Testis (tissue), 2 donors: Measurements from ENCODE around the gene TMEM109.

Experiments used
- POLR2A ChIP-seq: fragments of 450-650 bp; IDR thresholded peaks from one replicate; pipeline ENCODE4 v1.6.1; 2017; ENCODE audit warnings: antibody characterized with exemption, mild to moderate bottlenecking, moderate library complexity
- TF ChIP-seq, protein P1 (sequence below), 3 experiments: fragments of 450-650 bp in 2 of 3; fragments of 200-600 bp in 1 of 3; sonication (generic) in 1 of 3; IDR thresholded peaks; one replicate each; pipeline ENCODE4 v1.5.1; 2016 to 2019; ENCODE audit warnings: antibody characterized with exemption in 3 of 3, mild to moderate bottlenecking in 2 of 3, moderate library complexity in 1 of 3

DNA sequence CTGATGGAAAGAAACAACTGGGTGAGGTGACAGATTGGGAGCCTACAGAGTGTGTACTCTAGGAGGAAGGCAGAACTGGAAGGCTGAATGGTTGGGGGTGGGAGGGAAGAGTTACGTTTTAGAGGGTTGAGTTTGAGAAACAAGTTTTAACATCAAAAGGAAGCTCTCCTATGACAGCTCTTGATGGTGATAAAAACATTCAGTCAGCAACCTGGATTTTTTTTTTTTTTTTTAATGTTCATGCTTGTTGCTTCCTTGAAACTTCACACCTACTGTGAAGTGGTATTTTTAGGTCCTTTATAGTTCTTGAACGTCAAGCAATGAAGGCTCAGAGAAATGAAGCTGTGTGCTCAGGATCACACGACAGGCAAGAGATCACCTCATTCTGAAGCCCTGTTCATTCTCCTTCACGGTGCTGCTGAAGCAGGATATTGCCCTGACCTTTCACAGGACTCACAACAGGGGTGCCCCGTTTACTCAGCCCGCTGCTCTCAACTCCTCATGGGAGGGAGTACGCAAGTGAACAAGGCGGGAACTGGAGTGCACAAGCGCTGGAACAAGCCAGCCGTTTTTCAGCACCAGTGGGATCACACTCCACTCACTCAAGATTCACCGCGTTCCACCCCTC, 1.6 kb upstream of the TMEM109 start:
- TF ChIP-seq, protein P1, sequence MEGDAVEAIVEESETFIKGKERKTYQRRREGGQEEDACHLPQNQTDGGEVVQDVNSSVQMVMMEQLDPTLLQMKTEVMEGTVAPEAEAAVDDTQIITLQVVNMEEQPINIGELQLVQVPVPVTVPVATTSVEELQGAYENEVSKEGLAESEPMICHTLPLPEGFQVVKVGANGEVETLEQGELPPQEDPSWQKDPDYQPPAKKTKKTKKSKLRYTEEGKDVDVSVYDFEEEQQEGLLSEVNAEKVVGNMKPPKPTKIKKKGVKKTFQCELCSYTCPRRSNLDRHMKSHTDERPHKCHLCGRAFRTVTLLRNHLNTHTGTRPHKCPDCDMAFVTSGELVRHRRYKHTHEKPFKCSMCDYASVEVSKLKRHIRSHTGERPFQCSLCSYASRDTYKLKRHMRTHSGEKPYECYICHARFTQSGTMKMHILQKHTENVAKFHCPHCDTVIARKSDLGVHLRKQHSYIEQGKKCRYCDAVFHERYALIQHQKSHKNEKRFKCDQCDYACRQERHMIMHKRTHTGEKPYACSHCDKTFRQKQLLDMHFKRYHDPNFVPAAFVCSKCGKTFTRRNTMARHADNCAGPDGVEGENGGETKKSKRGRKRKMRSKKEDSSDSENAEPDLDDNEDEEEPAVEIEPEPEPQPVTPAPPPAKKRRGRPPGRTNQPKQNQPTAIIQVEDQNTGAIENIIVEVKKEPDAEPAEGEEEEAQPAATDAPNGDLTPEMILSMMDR (IDR thresholded peaks at IDR 0.05), result no peak
- TF ChIP-seq POLR2A, result no peak
